HG03565 (cell line): ENCODE data around the gene NUDT3.
"Not testable (repeated sequence)": the region's sequence is repeated elsewhere in the genome, so short reads cannot be mapped to it uniquely, and the experiment has no call there.

Experiments used
- ATAC-seq: cut with Tn5 transposase; IDR thresholded peaks from one replicate; pipeline ENCODE4 v1.9.1; 2021; ENCODE audit warnings: mild to moderate bottlenecking, moderate library complexity; ENCODE audit not compliant: unreplicated experiment

NUDT3 gene

GRCh38 chr6:34346175-34347119 is 46.0 kb downstream of the NUDT3 start:
- no peak for ATAC-seq

GRCh38 chr6:34343806-34344205 is 48.7 kb downstream of the NUDT3 start:
- ATAC-seq: no peak

GRCh38 chr6:34342247-34342646 is 50.2 kb downstream of the NUDT3 start:
- no peak for ATAC-seq

- no peak for ATAC-seq
These were observed 50.9 kb downstream of the NUDT3 start for GRCh38 chr6:34341481-34341971.

GRCh38 chr6:34340906-34341480 is 51.5 kb downstream of the NUDT3 start:
- ATAC-seq: no peak

- no peak for ATAC-seq
These were observed 52.1 kb downstream of the NUDT3 start for GRCh38 chr6:34340394-34340793.

GRCh38 chr6:34339971-34340370 is 52.5 kb downstream of the NUDT3 start:
- no peak for ATAC-seq

GRCh38 chr6:34339432-34339831 is 53.0 kb downstream of the NUDT3 start:
- ATAC-seq: no peak

GRCh38 chr6:34338811-34339210 is 53.7 kb downstream of the NUDT3 start:
- no peak for ATAC-seq

GRCh38 chr6:34338377-34338776 is 54.1 kb downstream of the NUDT3 start:
- ATAC-seq: no peak

GRCh38 chr6:34334796-34335416 is 57.6 kb downstream of the NUDT3 start:
- no peak for ATAC-seq

- no peak for ATAC-seq
These were observed 58.6 kb downstream of the NUDT3 start for GRCh38 chr6:34333858-34334257.

- ATAC-seq: no peak
These were observed 59.9 kb downstream of the NUDT3 start for GRCh38 chr6:34332251-34333198.

GRCh38 chr6:34331371-34332050 is 61.0 kb downstream of the NUDT3 start:
- no peak for ATAC-seq

GRCh38 chr6:34329814-34330213 is 62.7 kb downstream of the NUDT3 start:
- ATAC-seq: not testable (repeated sequence)

GRCh38 chr6:34328969-34329368 is 63.5 kb downstream of the NUDT3 start:
- ATAC-seq: no peak

- ATAC-seq: not testable (repeated sequence)
These were observed 64.9 kb downstream of the NUDT3 start for GRCh38 chr6:34327313-34328205.

- no peak for ATAC-seq
These were observed 66.8 kb downstream of the NUDT3 start for GRCh38 chr6:34325633-34326032.
